H9 (cell line): ENCODE data around the gene CHI3L2. TPM values are rescaled to one million over a fixed set of nuclear protein-coding genes. Genes with fewer than 3 reads are reported as not detected.

Experiments
- DNase-seq: peaks from one replicate; pipeline ENCODE4 v3.0.0-alpha.2; 2017
- H2AFZ ChIP-seq: one replicate; pipeline ENCODE4 v1.6.1; 2013; ENCODE audit warnings: mild to moderate bottlenecking, low read length, control low read depth, moderate library complexity
- H2AK5ac ChIP-seq: 2 replicates; pipeline ENCODE4 v1.6.1; 2013; ENCODE audit warnings: low read length, control low read depth, mixed read lengths; ENCODE audit not compliant: insufficient read length
- H2BK120ac ChIP-seq: one replicate; pipeline ENCODE4 v1.6.1; 2013; ENCODE audit warnings: low read depth, mild to moderate bottlenecking, low read length, control low read depth, inconsistent platforms; ENCODE audit not compliant: poor library complexity, severe bottlenecking
- H2BK12ac ChIP-seq: 2 replicates; pipeline ENCODE4 v1.6.1; 2013; ENCODE audit warnings: low read length, control low read depth, mixed read lengths, low read depth; ENCODE audit not compliant: insufficient read length
- H2BK15ac ChIP-seq: 2 replicates; pipeline ENCODE4 v1.6.1; 2013; ENCODE audit warnings: low read depth, low read length, control low read depth
- H2BK20ac ChIP-seq: one replicate; pipeline ENCODE4 v1.6.1; 2013; ENCODE audit warnings: low read depth, mild to moderate bottlenecking, low read length, control low read depth, inconsistent platforms; ENCODE audit not compliant: poor library complexity, severe bottlenecking
- H2BK5ac ChIP-seq: 2 replicates; pipeline ENCODE4 v1.6.1; 2013; ENCODE audit warnings: low read length, control low read depth, mixed read lengths; ENCODE audit not compliant: insufficient read length
- H3K14ac ChIP-seq: 2 replicates; pipeline ENCODE4 v1.6.1; 2013; ENCODE audit warnings: low read length, control low read depth; ENCODE audit not compliant: insufficient read depth
- H3K18ac ChIP-seq: 2 replicates; pipeline ENCODE4 v1.6.1; 2013; ENCODE audit warnings: low read depth, mild to moderate bottlenecking, mixed read lengths, low read length, control low read depth; ENCODE audit not compliant: insufficient read length
- H3K23ac ChIP-seq: 2 replicates; pipeline ENCODE4 v1.6.1; 2013; ENCODE audit warnings: low read length, control low read depth, mixed read lengths, low read depth; ENCODE audit not compliant: insufficient read length
- H3K23me2 ChIP-seq: 2 replicates; pipeline ENCODE4 v1.6.1; 2013; ENCODE audit warnings: low read depth, mild to moderate bottlenecking, mixed read lengths, low read length, control low read depth; ENCODE audit not compliant: insufficient read length, poor library complexity, severe bottlenecking
- H3K27ac ChIP-seq: 2 replicates; pipeline ENCODE4 v1.5.1; 2013; ENCODE audit warnings: low read length, control low read depth, mixed read lengths, low read depth; ENCODE audit not compliant: insufficient read length
- H3K27me3 ChIP-seq: 2 replicates; pipeline ENCODE4 v1.6.1; 2013; ENCODE audit warnings: low read length, control low read depth, inconsistent platforms; ENCODE audit not compliant: insufficient read depth
- H3K4ac ChIP-seq: 2 replicates; pipeline ENCODE4 v1.6.1; 2013; ENCODE audit warnings: low read depth, mild to moderate bottlenecking, control low read depth, inconsistent platforms, low read length, moderate library complexity
- H3K4me1 ChIP-seq: 2 replicates; pipeline ENCODE4 v1.6.1; 2013; ENCODE audit warnings: low read length, control low read depth, inconsistent platforms; ENCODE audit not compliant: insufficient read depth
- H3K4me2 ChIP-seq: 2 replicates; pipeline ENCODE4 v1.6.1; 2013; ENCODE audit warnings: low read length, control low read depth, mixed read lengths; ENCODE audit not compliant: insufficient read length, insufficient read depth
- H3K56ac ChIP-seq: 2 replicates; pipeline ENCODE4 v1.6.1; 2013; ENCODE audit warnings: low read depth, mild to moderate bottlenecking, mixed read lengths, low read length, control low read depth; ENCODE audit not compliant: insufficient read length
- H3K79me1 ChIP-seq: 2 replicates; pipeline ENCODE4 v1.6.1; 2013; ENCODE audit warnings: low read depth, mild to moderate bottlenecking, moderate library complexity, low read length, control low read depth, inconsistent platforms; ENCODE audit not compliant: insufficient read depth, poor library complexity, severe bottlenecking
- H3K79me2 ChIP-seq: 2 replicates; pipeline ENCODE4 v1.6.1; 2013; ENCODE audit warnings: low read length, control low read depth, inconsistent platforms; ENCODE audit not compliant: insufficient read depth
- H3K9ac ChIP-seq: 2 replicates; pipeline ENCODE4 v1.6.1; 2013; ENCODE audit warnings: low read length, control low read depth, mixed read lengths; ENCODE audit not compliant: insufficient read length; ENCODE audit errors: extremely low read depth
- H3K9me3 ChIP-seq: one replicate; pipeline ENCODE4 v1.6.1; 2013; ENCODE audit warnings: low read depth, low read length, inconsistent platforms; ENCODE audit not compliant: control insufficient read depth
- H3T11ph ChIP-seq: one replicate; pipeline ENCODE4 v1.6.1; 2013; ENCODE audit warnings: mild to moderate bottlenecking, low read length, control low read depth, inconsistent platforms
- H4K20me1 ChIP-seq: one replicate; pipeline ENCODE4 v1.6.1; 2013; ENCODE audit not compliant: control insufficient read depth, insufficient read length, insufficient read depth
- H4K5ac ChIP-seq: 2 replicates; pipeline ENCODE4 v1.6.1; 2013; ENCODE audit warnings: low read depth, mild to moderate bottlenecking, mixed read lengths, low read length, control low read depth; ENCODE audit not compliant: insufficient read length
- H4K8ac ChIP-seq: replicated peaks from 2 replicates; pipeline ENCODE4 v1.6.1; 2013; ENCODE audit warnings: low read length, control low read depth, mixed read lengths, low read depth; ENCODE audit not compliant: insufficient read length
- H4K91ac ChIP-seq: 2 replicates; pipeline ENCODE4 v1.6.1; 2013; ENCODE audit warnings: low read depth, mild to moderate bottlenecking, moderate library complexity, mixed read lengths, low read length, control low read depth; ENCODE audit not compliant: insufficient read length
- H3K27ac Mint-ChIP-seq, 3 experiments: 2 replicates in 2 of 3; 3 replicates in 1 of 3; pipeline ENCODE4 v1.8.0; 2020 to 2021; ENCODE audit warnings: mixed read lengths in 3 of 3, mild to moderate bottlenecking in 1 of 3, moderate library complexity in 1 of 3
- H3K27me3 Mint-ChIP-seq: 2 replicates; pipeline ENCODE4 v1.8.0; 2021; ENCODE audit warnings: low read depth, mild to moderate bottlenecking, moderate library complexity, mixed read lengths
- H3K36me3 Mint-ChIP-seq, 3 experiments: 2 replicates in 2 of 3; 3 replicates in 1 of 3; pipeline ENCODE4 v1.8.0; 2020 to 2021; ENCODE audit warnings: low read depth in 3 of 3, mixed read lengths in 3 of 3; ENCODE audit not compliant: insufficient read depth in 1 of 3
- H3K4me1 Mint-ChIP-seq, 2 experiments: 2 replicates each; pipeline ENCODE4 v1.8.0; 2020; ENCODE audit warnings: mixed read lengths in 2 of 2
- H3K4me3 Mint-ChIP-seq, 2 experiments: 2 replicates in 1 of 2; 3 replicates in 1 of 2; pipeline ENCODE4 v1.8.0; 2020 to 2021; ENCODE audit warnings: mild to moderate bottlenecking in 2 of 2, mixed read lengths in 2 of 2, moderate library complexity in 1 of 2
- H3K9me3 Mint-ChIP-seq, 2 experiments: 2 replicates in 1 of 2; 3 replicates in 1 of 2; pipeline ENCODE4 v1.8.0; 2020; ENCODE audit warnings: mild to moderate bottlenecking in 2 of 2, mixed read lengths in 2 of 2, moderate library complexity in 1 of 2
- WGBS: extraction: QIAGEN DNeasy Blood & Tissue Kit; methylation state at CpG from one replicate; pipeline ENCODE4 v1.1.7; 2013; ENCODE audit warnings: missing lambda C conversion rate, low lambda C conversion rate, mixed read lengths; ENCODE audit not compliant: insufficient read length; ENCODE audit errors: extremely low coverage; 5-methylcytosine and 5-hydroxymethylcytosine counted together
- total RNA-seq: library from RNA; stranded (reverse); gene quantifications from 2 replicates; pipeline ENCODE4 v1.2.1, GENCODE V29; 2021
- TF ChIP-seq, protein P1 (sequence below): fragments of 200-600 bp; sonication (generic); conservative IDR thresholded peaks from 3 replicates; pipeline ENCODE4 v1.8.0; 2021; ENCODE audit warnings: antibody characterized with exemption, mild to moderate bottlenecking

Gene CHI3L2
- total RNA-seq, 1 experiment from 2014 or later: not detected

GRCh38 chr1:111213412-111213811 is 14.1 kb upstream of the CHI3L2 start:
- Histone ChIP-seq H3K18ac (no peak overlapping the region), H4K8ac (no peak overlapping the region)
- peaks cover 0 to 4% (median 0%) of the 10 kb centered on the region in 3 experiments; a peak in 2 of 7 replicates for H3K36me3 Mint-ChIP-seq

More at GRCh38 chr1:111213412-111213811, 14.1 kb upstream of the CHI3L2 start:
- Histone ChIP-seq H3K9ac (no peak overlapping the region), H4K20me1 (no peaks in the 10 kb centered on the region), H2AK5ac (no peak overlapping the region), H2BK12ac (no peak overlapping the region), H3K14ac (no peak overlapping the region), H4K91ac (no peak overlapping the region), H3K27me3 (no peaks in the 10 kb centered on the region; the same call in 1 of the 2 replicates), H3K4me2 (no peak overlapping the region), H2BK15ac (no peak overlapping the region), H3K23ac (no peak overlapping the region), H2BK20ac (no peak overlapping the region), H3K9me3 (no peaks in the 10 kb centered on the region), H3K56ac (no peak overlapping the region), H3K4me1 (peaks cover 7% of the 10 kb centered on the region; the same call in 1 of the 2 replicates), H2AFZ (no peak overlapping the region), H3K27ac (no peak overlapping the region), H3K79me1 (no peaks in the 10 kb centered on the region), H2BK5ac (no peak overlapping the region), H3T11ph (no peak overlapping the region), H3K79me2 (no peaks in the 10 kb centered on the region), H3K4ac (no peak overlapping the region), H2BK120ac (no peak overlapping the region), H3K23me2 (no peaks in the 10 kb centered on the region), H4K5ac (no peak overlapping the region)
- Mint-ChIP-seq H3K27ac (peak overlapping the region in 1 of 3 experiments; percentile 19; a peak in 1 of 7 replicates), H3K4me1 (peaks cover 38 to 40% of the 10 kb centered on the region in 2 experiments), H3K4me3 (no peak overlapping the region), H3K9me3 (no peaks in the 10 kb centered on the region; a peak in 2 of 5 replicates), H3K27me3 (no peaks in the 10 kb centered on the region)
- DNase-seq: no peak
- TF ChIP-seq, protein P1, sequence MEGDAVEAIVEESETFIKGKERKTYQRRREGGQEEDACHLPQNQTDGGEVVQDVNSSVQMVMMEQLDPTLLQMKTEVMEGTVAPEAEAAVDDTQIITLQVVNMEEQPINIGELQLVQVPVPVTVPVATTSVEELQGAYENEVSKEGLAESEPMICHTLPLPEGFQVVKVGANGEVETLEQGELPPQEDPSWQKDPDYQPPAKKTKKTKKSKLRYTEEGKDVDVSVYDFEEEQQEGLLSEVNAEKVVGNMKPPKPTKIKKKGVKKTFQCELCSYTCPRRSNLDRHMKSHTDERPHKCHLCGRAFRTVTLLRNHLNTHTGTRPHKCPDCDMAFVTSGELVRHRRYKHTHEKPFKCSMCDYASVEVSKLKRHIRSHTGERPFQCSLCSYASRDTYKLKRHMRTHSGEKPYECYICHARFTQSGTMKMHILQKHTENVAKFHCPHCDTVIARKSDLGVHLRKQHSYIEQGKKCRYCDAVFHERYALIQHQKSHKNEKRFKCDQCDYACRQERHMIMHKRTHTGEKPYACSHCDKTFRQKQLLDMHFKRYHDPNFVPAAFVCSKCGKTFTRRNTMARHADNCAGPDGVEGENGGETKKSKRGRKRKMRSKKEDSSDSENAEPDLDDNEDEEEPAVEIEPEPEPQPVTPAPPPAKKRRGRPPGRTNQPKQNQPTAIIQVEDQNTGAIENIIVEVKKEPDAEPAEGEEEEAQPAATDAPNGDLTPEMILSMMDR: no peak
- no CpG with 5 or more reads among the region's 6 CpGs for WGBS
